Testis (tissue), 3 donors: ENCODE data around the gene BGLAP. TPM values are rescaled to one million over a fixed set of nuclear protein-coding genes. Genes with fewer than 3 reads are reported as not detected.

ENCODE experiments used
- DNase-seq: peaks from one replicate; pipeline ENCODE4 v3.0.0-alpha.2; 2019
- H3K27ac ChIP-seq, 2 donors: fragments of 200-600 bp; sonication (generic); one replicate each; pipeline ENCODE4 v1.5.1; 2019
- H3K27me3 ChIP-seq: fragments of 200-600 bp; sonication (generic); one replicate; pipeline ENCODE4 v1.5.1; 2019
- H3K36me3 ChIP-seq: fragments of 200-600 bp; sonication (generic); one replicate; pipeline ENCODE4 v1.5.1; 2017; ENCODE audit warnings: low read depth; ENCODE audit errors: missing control alignments
- H3K4me1 ChIP-seq: fragments of 200-600 bp; sonication (generic); one replicate; pipeline ENCODE4 v1.5.1; 2019
- H3K4me3 ChIP-seq, 2 donors: fragments of 200-600 bp; sonication (generic); one replicate each; pipeline ENCODE4 v1.5.1; 2017 to 2019
- H3K9me3 ChIP-seq: fragments of 200-600 bp; sonication (generic); one replicate; pipeline ENCODE4 v1.5.1; 2017
- POLR2A ChIP-seq: fragments of 450-650 bp; IDR thresholded peaks from one replicate; pipeline ENCODE4 v1.6.1; 2017; ENCODE audit warnings: antibody characterized with exemption, mild to moderate bottlenecking, moderate library complexity
- WGBS, 2 donors: methylation state at CpG; one replicate each; pipeline ENCODE4 v1.1.5; 2018; 5-methylcytosine and 5-hydroxymethylcytosine counted together
- intact Hi-C: fragments of 100-400 bp; cut with DNase I; formaldehyde crosslinking; loops from one replicate; pipeline ENCODE4 v1.15.1; 2023; ENCODE audit warnings: low total_unique reads
- polyA plus RNA-seq: library from polyadenylated mRNA; stranded (reverse); fragments of 350-450 nt; fragmentation: Illumina TruSeq; extraction: RNeasy Lipid Tissue Mini Kit (QIAGEN cat#74804); gene quantifications from one replicate; pipeline ENCODE4 v1.2.3, GENCODE V29; 2014; ENCODE audit warnings: low read depth, low replicate concordance; ENCODE audit not compliant: insufficient read depth
- total RNA-seq, 2 donors: library from RNA; depleted of rRNA; stranded (reverse); fragments of >200 nt; gene quantifications; one replicate each; pipeline ENCODE4 v1.2.3, GENCODE V29; 2016
- TF ChIP-seq, protein P1 (sequence below), 3 experiments: fragments of 450-650 bp in 2 of 3; fragments of 200-600 bp in 1 of 3; sonication (generic) in 1 of 3; IDR thresholded peaks; one replicate each; pipeline ENCODE4 v1.5.1; 2016 to 2019; ENCODE audit warnings: antibody characterized with exemption in 3 of 3, mild to moderate bottlenecking in 2 of 3, moderate library complexity in 1 of 3

BGLAP gene
- total and polyA plus RNA-seq, 3 donors from 2014 or later = 1.1 to 1.5 TPM; not detected in 1

DNA sequence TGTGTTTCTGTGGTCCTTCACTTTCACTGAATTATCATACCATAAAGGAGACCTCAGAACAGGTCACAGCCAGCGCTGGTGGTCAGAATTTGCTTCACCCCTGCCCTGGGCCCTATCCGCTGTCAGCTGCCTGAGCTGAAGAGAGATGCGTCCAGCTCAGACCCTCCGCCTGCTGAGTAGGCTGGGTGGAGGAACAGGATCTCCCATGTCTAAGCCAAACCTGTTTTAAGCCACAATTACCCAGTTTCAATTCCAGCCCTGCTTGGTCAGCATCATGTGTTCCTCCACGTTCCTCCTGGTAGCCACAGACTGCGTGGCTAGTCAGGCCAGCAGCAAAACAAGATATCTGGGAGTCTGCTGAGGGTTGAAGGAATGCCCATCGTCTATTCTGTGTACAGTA, 13.5 kb upstream of the BGLAP start:
- no peak for DNase-seq
- Histone ChIP-seq H3K9me3 (no peaks in the 10 kb centered on the region), H3K27me3 (no peaks in the 10 kb centered on the region), H3K4me3 (no peak overlapping the region), H3K4me1 (no peaks in the 10 kb centered on the region), H3K36me3 (no peaks in the 10 kb centered on the region), H3K27ac (no peak overlapping the region)
- TF ChIP-seq, protein P1, sequence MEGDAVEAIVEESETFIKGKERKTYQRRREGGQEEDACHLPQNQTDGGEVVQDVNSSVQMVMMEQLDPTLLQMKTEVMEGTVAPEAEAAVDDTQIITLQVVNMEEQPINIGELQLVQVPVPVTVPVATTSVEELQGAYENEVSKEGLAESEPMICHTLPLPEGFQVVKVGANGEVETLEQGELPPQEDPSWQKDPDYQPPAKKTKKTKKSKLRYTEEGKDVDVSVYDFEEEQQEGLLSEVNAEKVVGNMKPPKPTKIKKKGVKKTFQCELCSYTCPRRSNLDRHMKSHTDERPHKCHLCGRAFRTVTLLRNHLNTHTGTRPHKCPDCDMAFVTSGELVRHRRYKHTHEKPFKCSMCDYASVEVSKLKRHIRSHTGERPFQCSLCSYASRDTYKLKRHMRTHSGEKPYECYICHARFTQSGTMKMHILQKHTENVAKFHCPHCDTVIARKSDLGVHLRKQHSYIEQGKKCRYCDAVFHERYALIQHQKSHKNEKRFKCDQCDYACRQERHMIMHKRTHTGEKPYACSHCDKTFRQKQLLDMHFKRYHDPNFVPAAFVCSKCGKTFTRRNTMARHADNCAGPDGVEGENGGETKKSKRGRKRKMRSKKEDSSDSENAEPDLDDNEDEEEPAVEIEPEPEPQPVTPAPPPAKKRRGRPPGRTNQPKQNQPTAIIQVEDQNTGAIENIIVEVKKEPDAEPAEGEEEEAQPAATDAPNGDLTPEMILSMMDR (IDR thresholded peaks at IDR 0.05) = no peak
- TF ChIP-seq POLR2A = no peak
- intact Hi-C loops = no loop called here
- 81 to 83% methylated on average over 7 of the region's 7 CpGs for WGBS, 2 donors

GRCh38 chr1:156229809-156230472, 12.0 kb upstream of the BGLAP start:
- Histone ChIP-seq H3K27me3 (no peaks in the 10 kb centered on the region), H3K9me3 (no peaks in the 10 kb centered on the region), H3K36me3 (no peaks in the 10 kb centered on the region), H3K4me1 (no peaks in the 10 kb centered on the region), H3K4me3 (no peak overlapping the region), H3K27ac (no peak overlapping the region)
- no peak for DNase-seq
- TF ChIP-seq POLR2A = no peak
- TF ChIP-seq, protein P1 (IDR thresholded peaks at IDR 0.05) = no peak
- intact Hi-C loops = no loop called here
- 88 to 89% methylated on average over 7 to 11 of the region's 11 CpGs for WGBS, 2 donors

- Histone ChIP-seq H3K4me1 (no peaks in the 10 kb centered on the region), H3K27ac (no peak overlapping the region), H3K36me3 (no peaks in the 10 kb centered on the region), H3K9me3 (no peaks in the 10 kb centered on the region), H3K4me3 (no peak overlapping the region), H3K27me3 (no peaks in the 10 kb centered on the region)
- 90 to 94% methylated on average over 1 of the region's 1 CpG for WGBS, 2 donors
- DNase-seq = no peak
- intact Hi-C loops = no loop called here
- TF ChIP-seq POLR2A = no peak
- TF ChIP-seq, protein P1 (IDR thresholded peaks at IDR 0.05) = no peak
These were observed 11.5 kb upstream of the BGLAP start for GRCh38 chr1:156230473-156230837.

DNA sequence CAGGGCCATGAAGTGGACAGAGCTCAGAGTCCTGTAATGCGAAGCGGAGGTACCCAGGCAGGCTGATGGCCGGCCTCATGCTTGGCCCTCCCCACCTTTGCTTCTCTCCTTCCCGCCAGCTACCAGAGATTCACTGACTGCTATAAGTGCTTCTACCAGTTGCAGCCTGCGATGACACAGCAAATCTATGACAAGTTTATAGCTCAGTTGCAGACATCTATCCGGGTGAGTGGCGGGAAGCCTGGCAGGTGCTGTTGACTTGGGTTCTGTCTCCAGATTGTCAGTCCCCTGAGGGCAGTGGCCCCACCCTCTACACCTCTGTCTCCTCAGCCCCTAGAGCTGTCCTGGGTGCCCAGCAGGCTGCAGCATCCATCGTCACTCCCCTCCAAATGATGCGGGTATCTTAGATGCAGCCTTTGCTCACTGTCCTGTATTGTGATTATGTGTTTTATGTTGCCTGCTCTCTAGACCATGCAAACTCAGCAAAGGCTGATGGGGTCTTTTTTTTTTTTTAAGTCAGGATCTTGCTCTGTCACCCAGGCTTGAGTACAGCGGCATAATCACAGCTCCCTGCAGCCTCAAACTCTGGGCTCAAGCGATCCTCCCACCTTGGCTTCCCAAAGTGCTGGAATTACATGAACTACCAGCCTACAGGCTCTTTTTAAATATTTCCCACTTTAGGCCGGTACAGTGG, 9.6 kb upstream of the BGLAP start:
- no peak for DNase-seq
- Histone ChIP-seq H3K27me3 (no peaks in the 10 kb centered on the region), H3K4me3 (no peak overlapping the region), H3K9me3 (no peaks in the 10 kb centered on the region), H3K27ac (no peak overlapping the region), H3K4me1 (no peaks in the 10 kb centered on the region), H3K36me3 (no peaks in the 10 kb centered on the region)
- WGBS, 2 donors = 90 to 91% methylated on average over 12 of the region's 12 CpGs
- no peak for TF ChIP-seq POLR2A
- TF ChIP-seq, protein P1 (IDR thresholded peaks at IDR 0.05) = no peak
- intact Hi-C loops = no loop called here
